SK-N-SH (cell line): ENCODE results near the gene STEAP2. TPM values are rescaled to one million over a fixed set of nuclear protein-coding genes. Genes with fewer than 3 reads are reported as not detected.

ENCODE experiments used
- CTCF ChIA-PET: fragments of 300-600, 350-600 bp; formaldehyde crosslinking; extraction: SDS; loops from one replicate; lab custom pipeline; 2021; lab: Yijun Ruan, JAX
- POLR2A ChIA-PET: fragments of 350-600 bp; sonication (Branson Sonifier 250); formaldehyde crosslinking; extraction: SDS; loops from one replicate; lab custom pipeline; 2020; ENCODE audit warnings: antibody characterized with exemption, inconsistent platforms; lab: Yijun Ruan, JAX
- DNase-seq: peaks from one replicate; pipeline ENCODE4 v3.0.0; 2012
- H2AFZ ChIP-seq: fragments of 200-600 bp; sonication (generic); 2 replicates; pipeline ENCODE4 v1.8.1; 2016; ENCODE audit warnings: antibody characterized with exemption, mild to moderate bottlenecking, low read depth
- H3F3A ChIP-seq: fragments of 200-600 bp; sonication (generic); replicated peaks from 2 replicates; pipeline ENCODE3; 2016; ENCODE audit warnings: antibody characterized with exemption, mild to moderate bottlenecking; ENCODE audit not compliant: insufficient read depth
- H3K27ac ChIP-seq, 2 experiments: fragments of 200-500 bp in 1 of 2; fragments of 200-600 bp in 1 of 2; sonication (Bioruptor generic) in 1 of 2; sonication (generic), shearing (Covaris generic) in 1 of 2; 2 replicates each; pipeline versions ENCODE4 v1.5.1 to v1.6.1; 2014 to 2016; ENCODE audit warnings: low read depth in 2 of 2, inconsistent platforms in 1 of 2, low read length in 1 of 2, mild to moderate bottlenecking in 1 of 2, mixed read lengths in 1 of 2
- H3K27me3 ChIP-seq: fragments of 200-600 bp; sonication (generic), shearing (Covaris generic); 2 replicates; pipeline ENCODE4 v1.6.1; 2016; ENCODE audit warnings: mixed run types; ENCODE audit not compliant: insufficient read depth
- H3K36me3 ChIP-seq, 2 experiments: fragments of 200-500 bp in 1 of 2; fragments of 200-600 bp in 1 of 2; sonication (Bioruptor generic) in 1 of 2; sonication (generic) in 1 of 2; replicated peaks in 1 of 2; 2 replicates each; pipeline versions ENCODE3 to v1.5.1; 2014 to 2016; ENCODE audit warnings: low read length in 1 of 2, mild to moderate bottlenecking in 1 of 2; ENCODE audit not compliant: insufficient read depth in 2 of 2, control insufficient read depth in 1 of 2
- H3K4me1 ChIP-seq, 2 experiments: fragments of 200-500 bp in 1 of 2; fragments of 200-600 bp in 1 of 2; sonication (Bioruptor generic) in 1 of 2; sonication (generic), shearing (Covaris generic) in 1 of 2; 2 replicates each; pipeline versions ENCODE4 v1.5.1 to v1.6.1; 2014 to 2016; ENCODE audit warnings: low read depth in 1 of 2, low read length in 1 of 2, mixed run types in 1 of 2; ENCODE audit not compliant: insufficient read depth in 2 of 2, control insufficient read depth in 1 of 2
- H3K4me2 ChIP-seq: fragments of 200-600 bp; sonication (generic), shearing (Covaris generic); 2 replicates; pipeline ENCODE4 v1.6.1; 2017; ENCODE audit warnings: mixed run types
- H3K4me3 ChIP-seq, 2 experiments: fragments of 200-500 bp in 1 of 2; fragments of 200-600 bp in 1 of 2; sonication (Bioruptor generic) in 1 of 2; sonication (generic), shearing (Covaris generic) in 1 of 2; 2 replicates each; pipeline versions ENCODE4 v1.5.1 to v1.8.1; 2014 to 2016; ENCODE audit warnings: low read depth in 2 of 2, inconsistent platforms in 1 of 2, low read length in 1 of 2, mild to moderate bottlenecking in 1 of 2, mixed read lengths in 1 of 2, moderate library complexity in 1 of 2
- H3K79me2 ChIP-seq: fragments of 200-600 bp; sonication (generic); 2 replicates; pipeline ENCODE4 v1.8.1; 2017; ENCODE audit warnings: mild to moderate bottlenecking; ENCODE audit not compliant: insufficient read depth
- H3K9ac ChIP-seq: fragments of 200-600 bp; sonication (generic); 2 replicates; pipeline ENCODE4 v1.6.1; 2017; ENCODE audit warnings: mixed run types
- H3K9me2 ChIP-seq: fragments of 200-600 bp; sonication (generic); 2 replicates; pipeline ENCODE4 v1.6.1; 2017; ENCODE audit warnings: mixed run types
- H3K9me3 ChIP-seq: fragments of 200-600 bp; sonication (generic); 2 replicates; pipeline ENCODE4 v1.6.1; 2017; ENCODE audit warnings: mixed run types, mild to moderate bottlenecking, moderate library complexity
- H4K20me1 ChIP-seq: fragments of 200-600 bp; sonication (generic); 2 replicates; pipeline ENCODE4 v1.6.1; 2017; ENCODE audit warnings: mild to moderate bottlenecking, mixed run types; ENCODE audit not compliant: insufficient read depth
- CTCF ChIP-seq: fragments of 200-600 bp; sonication (generic); IDR thresholded peaks from 2 replicates; pipeline ENCODE4 v1.6.1; 2017; ENCODE audit warnings: antibody characterized with exemption, mild to moderate bottlenecking, moderate library complexity
- GATA2 ChIP-seq: sonication (generic); formaldehyde crosslinking; IDR thresholded peaks from 2 replicates; pipeline ENCODE4 v1.5.0; 2020; ENCODE audit warnings: mild to moderate bottlenecking, missing genetic modification reagents
- JUND ChIP-seq: IDR thresholded peaks from 2 replicates; pipeline ENCODE4 v1.4.0; 2012
- MAX ChIP-seq: IDR thresholded peaks from 2 replicates; pipeline ENCODE4 v1.4.0; 2012; ENCODE audit warnings: low read depth
- PBX3 ChIP-seq: IDR thresholded peaks from 2 replicates; pipeline ENCODE4; 2012
- SIN3A ChIP-seq: IDR thresholded peaks from 2 replicates; pipeline ENCODE4 v1.6.1; 2012; ENCODE audit warnings: low read depth, mild to moderate bottlenecking, low read length, moderate library complexity, borderline replicate concordance
- SMC3 ChIP-seq: IDR thresholded peaks from 2 replicates; pipeline ENCODE4 v1.6.1; 2012; ENCODE audit warnings: low read depth, low read length, improper control_type of control experiment
- YY1 ChIP-seq: IDR thresholded peaks from 2 replicates; pipeline ENCODE4 v1.4.0; 2012; ENCODE audit warnings: low read depth, mild to moderate bottlenecking
- ZBTB33 ChIP-seq: IDR thresholded peaks from 2 replicates; pipeline ENCODE4 v1.4.0; 2012; ENCODE audit warnings: low read depth, borderline replicate concordance
- WGBS: methylation state at CpG from one replicate; pipeline ENCODE4 v1.1.6; 2017; ENCODE audit warnings: low lambda C conversion rate; 5-methylcytosine and 5-hydroxymethylcytosine counted together
- polyA plus RNA-seq, 3 experiments: library from polyadenylated mRNA; depleted of rRNA; stranded (reverse); fragments of >200 nt; gene quantifications; 2 replicates each; pipeline ENCODE4 v1.2.3, GENCODE V29; 2012

The STEAP2 gene
- polyA plus RNA-seq, 1 of the 3 experiments (the other 2 are of a cell fraction), result 6.6 TPM

- Histone ChIP-seq H3F3A (no peaks in the 10 kb centered on the region), H3K9ac (no peak overlapping the region), H3K4me2 (no peak overlapping the region), H3K36me3 (peaks cover 0 to 32% of the 10 kb centered on the region in 2 experiments), H3K4me1 (no peaks in the 10 kb centered on the region), H3K9me3 (peaks cover 22% of the 10 kb centered on the region), H3K9me2 (no peaks in the 10 kb centered on the region), H3K27me3 (no peaks in the 10 kb centered on the region), H3K27ac (no peak overlapping the region), H4K20me1 (no peaks in the 10 kb centered on the region), H3K79me2 (no peaks in the 10 kb centered on the region), H2AFZ (no peak overlapping the region), H3K4me3 (no peak overlapping the region)
- ChIA-PET CTCF (interaction anchor here (0.7 to 2.9 kb wide), 8 partner anchors 10 to 316 kb away, joined by 3 to 10 read pairs (median 4); partner anchors contain the start of genes STEAP1 and STEAP2), POLR2A (no interaction called here)
- TF ChIP-seq MAX (no peak), JUND (no peak), CTCF (no peak), SMC3 (no peak), YY1 (no peak), SIN3A (no peak), GATA2 (CRISPR knock-in tag) (no peak)
- WGBS, result 68% methylated on average over 4 of the region's 4 CpGs
- no peak for DNase-seq
These were observed 44.2 kb upstream of the STEAP2 start for GRCh38 chr7:90167361-90167760.

GRCh38 chr7:90169891-90170290 lies 41.6 kb upstream of the STEAP2 start:
- Histone ChIP-seq H2AFZ (no peak overlapping the region), H3K9me3 (peaks cover 22% of the 10 kb centered on the region), H3K9ac (no peak overlapping the region), H3K9me2 (no peaks in the 10 kb centered on the region), H3K27ac (no peak overlapping the region), H3K4me2 (no peak overlapping the region), H3K27me3 (no peaks in the 10 kb centered on the region), H3K36me3 (peaks cover 0 to 10% of the 10 kb centered on the region in 2 experiments), H3K79me2 (no peaks in the 10 kb centered on the region), H3K4me3 (no peak overlapping the region), H4K20me1 (no peaks in the 10 kb centered on the region), H3F3A (no peaks in the 10 kb centered on the region), H3K4me1 (no peaks in the 10 kb centered on the region)
- TF ChIP-seq PBX3 (no peak), ZBTB33 (no peak)
- 63% methylated on average over 1 of the region's 1 CpG for WGBS
- ChIA-PET CTCF (interaction anchor here (1.6 kb wide), 1 partner anchor 42 kb away, joined by 3 read pairs; the partner anchor contains the start of gene STEAP2), POLR2A (no interaction called here)
- no peak for DNase-seq
